GM19023 (cell line): ENCODE results near the gene KCNK5.

ENCODE experiments used
- ATAC-seq: cut with Tn5 transposase; IDR thresholded peaks from one replicate; pipeline ENCODE4 v1.9.1; 2021; ENCODE audit warnings: mild to moderate bottlenecking, moderate library complexity; ENCODE audit not compliant: unreplicated experiment

The KCNK5 gene

GRCh38 chr6:39178235-39178634 lies 51.0 kb downstream of the KCNK5 start:
- no peak for ATAC-seq

- ATAC-seq, result no peak
These were observed 52.1 kb downstream of the KCNK5 start for GRCh38 chr6:39177130-39177529.

GRCh38 chr6:39173270-39173669 lies 56.0 kb downstream of the KCNK5 start:
- no peak for ATAC-seq

DNA sequence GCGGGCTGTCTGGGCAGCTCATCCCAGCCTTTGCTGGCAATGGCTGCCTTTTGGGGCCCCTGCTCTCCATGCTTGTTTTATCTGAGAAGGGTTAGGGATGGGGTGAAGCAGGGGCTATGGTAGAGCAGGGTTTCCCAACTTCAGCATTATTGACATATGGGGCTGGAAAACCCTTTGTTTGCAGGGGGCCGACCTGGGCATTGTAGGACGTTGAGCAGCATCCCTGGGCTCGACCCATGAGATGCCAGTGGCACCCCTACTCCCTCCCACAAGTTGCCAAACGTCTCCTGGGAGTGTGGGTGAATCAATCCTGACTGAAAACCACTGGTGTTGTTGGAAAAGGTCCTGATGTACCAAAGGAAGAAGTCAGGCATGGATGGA lies 56.9 kb downstream of the KCNK5 start:
- no peak for ATAC-seq

GRCh38 chr6:39171489-39172376 lies 57.5 kb downstream of the KCNK5 start:
- no peak for ATAC-seq

- no peak for ATAC-seq
These were observed 58.4 kb downstream of the KCNK5 start for GRCh38 chr6:39170860-39171259.

DNA sequence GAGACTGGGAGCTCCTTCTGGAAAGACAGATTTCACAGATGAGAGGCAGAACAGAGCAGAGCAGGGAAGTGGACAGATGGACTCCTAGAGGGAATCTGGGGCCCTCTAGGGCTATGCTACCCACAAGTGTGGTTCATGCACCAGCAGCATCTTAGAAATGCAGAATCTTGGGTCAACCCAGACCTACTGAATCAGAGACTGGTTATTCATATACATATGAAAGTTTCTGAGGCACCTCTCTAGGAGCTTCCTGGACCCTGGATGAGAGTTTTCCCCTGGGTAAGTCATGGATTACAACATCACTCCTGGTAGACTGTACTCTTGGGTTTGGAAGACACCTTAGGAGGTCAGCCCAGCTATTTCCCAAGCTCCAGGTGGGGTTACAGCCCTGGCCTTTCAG lies 58.9 kb downstream of the KCNK5 start:
- ATAC-seq, result no peak

DNA sequence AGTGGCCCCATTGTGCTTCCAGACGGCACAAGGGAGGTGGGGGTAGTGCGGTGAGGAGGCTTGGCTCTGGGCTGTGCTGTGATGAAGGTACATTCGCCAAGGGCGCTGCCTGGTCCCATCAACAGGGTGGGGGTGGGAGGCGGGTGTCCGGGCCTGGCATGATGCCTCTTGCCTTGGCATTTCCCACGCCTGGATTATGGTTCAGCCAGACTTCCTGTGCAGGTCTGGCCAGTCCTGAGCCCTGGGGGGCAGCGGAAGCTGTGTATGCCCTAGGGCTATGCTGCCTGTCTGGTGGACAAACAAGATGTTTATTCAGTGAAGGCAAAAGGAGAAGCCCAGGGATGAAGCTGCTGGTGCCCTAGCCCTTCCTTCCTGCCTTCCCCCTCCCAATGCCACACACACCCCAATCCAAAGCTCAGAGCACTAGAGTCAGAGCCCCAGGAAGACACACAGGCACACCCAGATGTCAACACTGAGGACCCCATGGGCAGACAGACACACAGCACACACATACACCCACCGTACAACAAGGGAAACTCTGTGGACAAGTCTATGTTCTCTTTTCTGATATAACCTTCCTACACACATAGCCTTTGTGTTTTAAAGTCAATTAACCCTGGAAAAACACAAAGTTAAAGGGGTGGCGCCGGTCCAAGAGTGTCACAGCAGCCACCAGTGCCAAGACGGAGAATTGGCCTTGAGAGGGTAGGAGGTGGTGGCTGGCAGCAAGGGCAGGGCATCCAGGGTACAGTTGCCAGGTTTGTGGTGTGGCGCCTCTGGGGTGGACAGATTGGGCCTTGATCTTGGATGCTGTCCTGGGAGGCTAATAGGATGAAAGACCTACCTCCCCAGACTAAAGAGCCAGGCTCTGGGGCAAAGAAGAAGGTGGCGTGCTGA lies 59.6 kb downstream of the KCNK5 start:
- no peak for ATAC-seq

GRCh38 chr6:39167866-39168625 lies 61.2 kb downstream of the KCNK5 start:
- no peak for ATAC-seq

- no peak for ATAC-seq
These were observed 62.0 kb downstream of the KCNK5 start for GRCh38 chr6:39167321-39167720.

DNA sequence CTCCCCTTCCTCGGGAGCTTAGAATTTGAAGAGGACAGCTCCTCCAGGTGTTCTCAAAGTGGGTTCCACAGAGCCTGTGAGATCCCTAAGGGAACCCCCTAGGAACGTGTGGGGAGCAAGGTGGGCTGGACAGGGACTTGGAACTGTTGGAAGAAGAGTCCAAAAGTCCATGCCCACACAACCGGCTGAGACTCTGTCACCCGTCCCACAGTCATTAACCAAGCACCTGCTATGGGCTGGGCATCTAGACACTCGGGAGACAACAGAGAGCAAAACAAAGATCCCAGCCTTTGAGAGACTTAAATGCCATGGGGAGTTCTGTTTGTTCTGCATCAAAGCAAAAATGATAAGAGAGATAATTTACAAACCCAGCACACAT lies 62.4 kb downstream of the KCNK5 start:
- ATAC-seq, result no peak

DNA sequence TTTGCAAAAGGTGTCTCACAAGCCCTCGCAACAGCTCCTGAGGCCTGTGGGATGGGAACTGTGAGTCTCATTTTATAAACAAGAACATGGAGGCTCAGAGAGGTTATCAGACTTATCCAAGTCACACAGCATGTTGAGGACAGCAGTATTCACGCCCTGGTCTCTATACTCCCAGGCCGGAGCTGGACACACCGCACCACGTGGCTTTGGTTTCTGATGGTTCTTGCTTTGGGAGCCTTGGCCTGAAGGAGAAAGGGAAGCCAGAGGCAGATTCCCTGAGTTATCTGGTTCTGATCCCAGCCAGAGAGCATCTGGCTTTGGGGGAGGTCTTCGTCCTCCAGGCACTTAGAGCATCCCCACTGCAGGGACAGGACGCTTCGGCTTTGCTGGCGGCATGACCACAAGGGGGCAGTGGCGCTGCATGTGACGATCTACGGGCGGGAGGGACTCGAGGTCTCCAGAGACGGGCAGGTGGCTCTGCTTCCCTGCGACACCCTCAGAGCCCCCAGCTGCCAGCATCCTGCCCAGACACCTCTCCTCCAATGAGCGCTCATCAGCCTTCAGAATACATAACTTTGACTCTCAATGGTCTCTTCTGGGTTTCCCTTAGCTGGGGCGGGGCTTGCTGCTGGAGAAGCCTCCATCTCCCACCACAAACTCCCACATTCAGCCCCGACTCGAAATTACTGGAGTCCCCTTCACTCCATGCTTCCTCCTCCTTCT lies 62.9 kb downstream of the KCNK5 start:
- no peak for ATAC-seq

GRCh38 chr6:39157511-39157910 lies 71.8 kb downstream of the KCNK5 start:
- no peak for ATAC-seq

DNA sequence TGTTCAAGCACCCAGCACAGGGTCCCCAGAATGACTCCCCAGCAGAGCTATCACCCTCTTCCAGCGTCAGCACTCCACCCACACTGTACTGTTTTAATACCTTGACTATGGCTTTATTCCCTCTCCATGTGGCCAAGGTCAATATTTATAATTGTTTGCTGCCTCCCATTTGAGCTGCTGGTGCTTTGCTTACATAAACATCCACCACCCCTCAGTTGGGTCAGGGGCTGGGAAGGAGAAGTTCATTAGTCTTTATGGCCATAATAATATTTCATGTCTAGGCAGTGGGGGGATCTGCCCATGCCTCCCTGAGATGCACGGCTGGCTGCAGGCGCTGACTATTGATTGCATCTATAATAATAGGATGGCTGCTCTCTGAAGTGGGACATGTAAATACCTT lies 72.5 kb downstream of the KCNK5 start:
- no peak for ATAC-seq

GRCh38 chr6:39154705-39155104 lies 74.6 kb downstream of the KCNK5 start:
- no peak for ATAC-seq

GRCh38 chr6:39153766-39154397 lies 75.4 kb downstream of the KCNK5 start:
- no peak for ATAC-seq

GRCh38 chr6:39152262-39152661 lies 77.0 kb downstream of the KCNK5 start:
- no peak for ATAC-seq

DNA sequence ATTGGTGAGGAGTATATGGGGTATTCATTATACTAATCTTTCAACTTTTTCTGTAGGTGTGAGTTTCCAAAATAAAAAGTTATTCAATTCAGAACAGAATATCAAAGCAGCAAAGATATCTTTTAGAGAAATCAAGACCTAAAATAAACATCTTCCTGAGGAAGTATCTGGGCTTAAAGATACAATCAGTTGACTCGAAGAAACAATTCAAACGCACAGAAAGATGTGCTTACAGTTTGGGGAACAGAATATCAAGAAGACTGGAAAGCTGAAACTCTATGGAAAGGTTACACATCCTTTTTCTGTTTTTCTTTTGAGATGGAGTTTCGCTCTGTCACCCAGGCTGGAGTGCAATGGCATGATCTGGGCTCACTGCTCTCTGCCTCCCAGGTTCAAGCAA lies 78.1 kb downstream of the KCNK5 start:
- no peak for ATAC-seq

DNA sequence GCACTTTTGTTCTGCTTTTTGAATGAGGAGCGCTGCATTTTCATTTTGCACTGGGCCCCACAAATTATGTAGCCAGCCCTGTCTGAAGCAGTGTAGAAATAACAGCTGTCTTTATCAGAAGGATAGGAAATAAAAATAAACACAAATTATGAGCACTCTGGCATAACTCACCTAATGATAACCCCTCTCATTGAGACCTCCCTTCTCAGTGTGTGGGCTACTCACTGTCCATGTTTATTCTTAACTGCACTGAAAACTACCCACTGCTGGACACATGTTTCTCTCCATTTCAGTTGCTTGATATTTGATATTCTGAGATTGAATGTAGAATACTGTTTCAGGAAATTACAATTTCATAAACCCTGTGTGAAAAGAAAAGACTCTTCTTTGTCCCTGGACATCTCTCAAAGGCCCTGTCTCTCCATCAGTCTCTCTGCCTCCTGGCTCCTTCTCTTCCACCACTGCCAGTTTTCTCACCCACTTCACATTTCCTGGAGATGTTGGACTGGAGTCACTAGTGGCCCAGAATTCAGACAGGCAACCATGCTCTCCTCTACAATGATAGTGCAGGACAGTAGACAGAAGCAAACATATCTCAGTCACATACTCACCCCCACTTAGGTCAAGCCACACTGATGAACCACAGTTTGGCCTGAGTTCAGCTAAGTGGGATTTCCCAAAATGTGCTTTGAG lies 84.6 kb downstream of the KCNK5 start:
- ATAC-seq, result no peak
